ENCODE results near the gene XCL1. TPM values are rescaled to one million over a fixed set of nuclear protein-coding genes. Genes with fewer than 3 reads are reported as not detected.

Gene XCL1
- total and polyA plus RNA-seq, 3 donors from 2014 or later: 0.51 TPM; not detected in 2

Other genes starting within 250 kb of the XCL1 start
- gene XCL2, start 32.6 kb upstream of the XCL1 start, total RNA-seq: not detected
- gene XCL2, start 32.6 kb upstream of the XCL1 start, polyA plus RNA-seq (ENCODE audit: insufficient read depth, low read depth, low replicate concordance): 2.0 TPM
- gene DPT, start 152.6 kb downstream of the XCL1 start, total RNA-seq: 1 to 10 TPM; 6.9 to 8.2 TPM
- gene DPT, start 152.6 kb downstream of the XCL1 start, polyA plus RNA-seq (ENCODE audit: insufficient read depth, low read depth, low replicate concordance): 78.7 TPM

All from testis (tissue), 3 donors.